ENCODE data around the gene PTPRN2. TPM values are rescaled to one million over a fixed set of nuclear protein-coding genes. Genes with fewer than 3 reads are reported as not detected.

PTPRN2 gene
- total RNA-seq, 1 experiment from 2014 or later: 1.1 TPM

DNA sequence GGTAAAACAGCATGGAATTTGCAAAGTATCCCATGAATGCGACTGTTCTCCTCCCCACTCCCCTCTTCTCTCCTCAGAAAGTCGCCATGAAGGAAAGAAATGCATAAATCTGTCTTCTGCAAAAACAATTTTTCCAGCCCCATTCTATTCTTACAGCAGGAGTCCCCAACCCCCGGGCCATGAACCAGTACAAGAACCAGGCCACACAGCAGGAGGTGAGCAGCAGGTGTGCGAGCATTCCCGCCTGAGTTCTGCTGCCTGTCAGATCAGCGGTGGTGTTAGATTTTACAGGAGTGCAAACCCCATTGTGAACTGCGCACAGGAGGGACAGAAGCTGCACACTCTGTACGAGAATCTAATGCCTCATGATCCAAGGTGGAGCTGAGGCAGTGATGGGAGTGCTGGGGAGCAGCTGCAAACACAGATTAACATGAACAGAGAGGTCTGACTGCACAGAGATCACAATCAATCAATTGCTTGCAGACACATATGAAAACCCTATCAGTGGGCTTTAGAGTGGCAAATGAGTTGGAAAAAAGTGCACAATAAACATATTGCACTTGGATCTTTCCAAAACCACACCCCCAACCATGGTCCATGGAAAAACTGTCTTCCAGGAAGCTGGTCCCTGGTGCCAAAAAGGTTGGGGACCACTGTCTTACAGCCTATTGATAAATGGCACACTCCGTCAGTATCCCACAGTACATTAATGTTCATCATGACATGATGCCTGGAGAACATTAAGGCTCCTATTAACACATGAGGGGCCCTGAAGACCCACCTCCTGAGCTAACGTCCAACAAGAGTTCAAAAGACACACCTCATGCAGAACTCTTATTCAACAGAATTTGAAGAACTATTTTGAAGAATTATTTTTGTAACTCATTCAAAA, 205.0 kb downstream of the PTPRN2 start:
- peaks cover 2% of the 10 kb centered on the region; the same call in 1 of the 2 replicates for H3K27me3 ChIP-seq (ENCODE audit: control insufficient read depth, insufficient read depth, low read length)
- H3K27ac ChIP-seq (ENCODE audit: low read length): no peak overlapping the region
- ChIA-PET POLR2A (no interaction called here), CTCF (no interaction called here)
- no peaks in the 10 kb centered on the region for H3K36me3 ChIP-seq (ENCODE audit: control insufficient read depth, insufficient read depth, low read length)
- TF ChIP-seq REST (IDR thresholded peaks at IDR 0.05; ENCODE audit: insufficient read depth in 1 of 2, low read depth in 2 of 2, low read length in 1 of 2) (no peak), CTCF (IDR thresholded peaks at IDR 0.05) (no peak), POLR2AphosphoS5 (IDR thresholded peaks at IDR 0.05; ENCODE audit: low read depth, low read length) (no peak), TCF7L2 (IDR thresholded peaks at IDR 0.05; ENCODE audit: low read depth, low read length) (no peak), SIN3A (IDR thresholded peaks at IDR 0.05; ENCODE audit: borderline replicate concordance, insufficient read depth, low read depth, low read length) (no peak)
- in situ Hi-C loops (cut with HindIII; ENCODE audit: low pct_unique_long_range_greater_than_20kb, low sequenced_read_pairs): no loop called here
- ATAC-seq (no peak), DNase-seq (ENCODE audit: low read depth, low spot score) (no peak)
- no peak overlapping the region for H3K4me3 ChIP-seq (ENCODE audit: low read depth in 2 of 2, low read length in 2 of 2)
- H3K9me3 ChIP-seq (ENCODE audit: control insufficient read depth, insufficient read depth, low read depth, low read length): no peaks in the 10 kb centered on the region
- intact Hi-C loops (cut with micrococcal nuclease; ENCODE audit: unreplicated experiment): no loop called here
- no TSS peak for BruUV-seq (replicated peaks)
- no peaks in the 10 kb centered on the region for H3K4me1 ChIP-seq (ENCODE audit: control insufficient read depth, insufficient read depth, low read length)

DNA sequence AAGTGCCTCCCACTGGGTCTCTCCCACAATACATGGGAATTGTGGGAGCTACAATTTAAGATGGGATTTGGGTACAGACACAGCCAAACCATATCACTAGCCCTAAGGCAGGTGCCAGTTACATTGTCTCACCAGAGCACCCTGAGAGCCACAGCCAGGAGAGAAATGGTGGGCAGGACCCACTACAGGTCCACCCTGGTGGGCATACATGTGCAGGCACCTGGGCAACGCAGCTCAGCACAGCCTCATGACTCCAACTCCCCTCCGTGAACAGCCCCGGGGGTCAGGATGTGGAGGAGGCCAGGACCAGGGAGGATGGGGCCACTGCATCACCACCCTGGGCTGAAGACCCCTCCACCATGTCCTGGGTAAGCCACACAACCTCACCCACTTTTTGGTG, 205.7 kb downstream of the PTPRN2 start:
- intact Hi-C loops (cut with micrococcal nuclease; ENCODE audit: unreplicated experiment): no loop called here
- no peaks in the 10 kb centered on the region for H3K36me3 ChIP-seq (ENCODE audit: control insufficient read depth, insufficient read depth, low read length)
- no peak for DNase-seq (ENCODE audit: low read depth, low spot score)
- ChIA-PET CTCF (no interaction called here), POLR2A (no interaction called here)
- no TSS peak for BruUV-seq (replicated peaks)
- no peak for ATAC-seq
- in situ Hi-C loops (cut with HindIII; ENCODE audit: low pct_unique_long_range_greater_than_20kb, low sequenced_read_pairs): no loop called here
- TF ChIP-seq TCF7L2 (IDR thresholded peaks at IDR 0.05; ENCODE audit: low read depth, low read length) (no peak), POLR2AphosphoS5 (IDR thresholded peaks at IDR 0.05; ENCODE audit: low read depth, low read length) (no peak), CTCF (IDR thresholded peaks at IDR 0.05) (no peak), REST (IDR thresholded peaks at IDR 0.05; ENCODE audit: insufficient read depth in 1 of 2, low read depth in 2 of 2, low read length in 1 of 2) (no peak), SIN3A (IDR thresholded peaks at IDR 0.05; ENCODE audit: borderline replicate concordance, insufficient read depth, low read depth, low read length) (no peak)
- no peak overlapping the region for H3K4me3 ChIP-seq (ENCODE audit: low read depth in 2 of 2, low read length in 2 of 2)
- no peaks in the 10 kb centered on the region for H3K4me1 ChIP-seq (ENCODE audit: control insufficient read depth, insufficient read depth, low read length)
- H3K9me3 ChIP-seq (ENCODE audit: control insufficient read depth, insufficient read depth, low read depth, low read length): no peaks in the 10 kb centered on the region
- H3K27ac ChIP-seq (ENCODE audit: low read length): no peak overlapping the region
- H3K27me3 ChIP-seq (ENCODE audit: control insufficient read depth, insufficient read depth, low read length): peaks cover 2% of the 10 kb centered on the region; the same call in 1 of the 2 replicates
